Measurements from ENCODE around the gene GAD2. TPM values are rescaled to one million over a fixed set of nuclear protein-coding genes. Genes with fewer than 3 reads are reported as not detected.

GAD2 gene
- polyA plus RNA-seq, 1 of the 3 experiments (the other 2 are of a cell fraction) = not detected

- no peaks in the 10 kb centered on the region for H3F3A ChIP-seq (replicated peaks; ENCODE audit: insufficient read depth)
- H3K27me3 ChIP-seq (ENCODE audit: insufficient read depth) = no peaks in the 10 kb centered on the region
- ChIA-PET POLR2A (no interaction called here), CTCF (no interaction called here)
- WGBS (ENCODE audit: low lambda C conversion rate) = 6% methylated on average over 5 of the region's 5 CpGs
- no peak overlapping the region for H3K4me3 ChIP-seq (ENCODE audit: low read depth in 2 of 2, low read length in 1 of 2)
- TF ChIP-seq, protein P1, sequence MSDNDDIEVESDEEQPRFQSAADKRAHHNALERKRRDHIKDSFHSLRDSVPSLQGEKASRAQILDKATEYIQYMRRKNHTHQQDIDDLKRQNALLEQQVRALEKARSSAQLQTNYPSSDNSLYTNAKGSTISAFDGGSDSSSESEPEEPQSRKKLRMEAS (IDR thresholded peaks at IDR 0.05; ENCODE audit: low read depth) = no peak
- no peak for TF ChIP-seq IRF3 (IDR thresholded peaks at IDR 0.05; ENCODE audit: low read depth, low read length)
- TF ChIP-seq, protein P2, sequence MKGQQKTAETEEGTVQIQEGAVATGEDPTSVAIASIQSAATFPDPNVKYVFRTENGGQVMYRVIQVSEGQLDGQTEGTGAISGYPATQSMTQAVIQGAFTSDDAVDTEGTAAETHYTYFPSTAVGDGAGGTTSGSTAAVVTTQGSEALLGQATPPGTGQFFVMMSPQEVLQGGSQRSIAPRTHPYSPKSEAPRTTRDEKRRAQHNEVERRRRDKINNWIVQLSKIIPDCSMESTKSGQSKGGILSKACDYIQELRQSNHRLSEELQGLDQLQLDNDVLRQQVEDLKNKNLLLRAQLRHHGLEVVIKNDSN (IDR thresholded peaks at IDR 0.05; ENCODE audit: borderline replicate concordance, low read depth) = no peak
- DNase-seq = no peak
- no peak overlapping the region for H3K27ac ChIP-seq (ENCODE audit: low read depth in 2 of 2, low read length in 1 of 2)
- H3K9me3 ChIP-seq = no peaks in the 10 kb centered on the region
- no peaks in the 10 kb centered on the region for H3K4me1 ChIP-seq (ENCODE audit: control insufficient read depth in 1 of 2, insufficient read depth in 2 of 2, low read depth in 1 of 2, low read length in 1 of 2)
- no peak overlapping the region for H3K4me2 ChIP-seq
- H3K9ac ChIP-seq = no peak overlapping the region
- H2AFZ ChIP-seq (ENCODE audit: low read depth) = no peak overlapping the region
- H3K36me3 ChIP-seq (replicated peaks in 1 of 2; ENCODE audit: control insufficient read depth in 1 of 2, insufficient read depth in 2 of 2, low read length in 1 of 2) = no peaks in the 10 kb centered on the region
- no peaks in the 10 kb centered on the region for H3K79me2 ChIP-seq (ENCODE audit: insufficient read depth)
- H3K9me2 ChIP-seq = no peaks in the 10 kb centered on the region
- H4K20me1 ChIP-seq (ENCODE audit: insufficient read depth) = no peaks in the 10 kb centered on the region
These were observed 26.3 kb downstream of the GAD2 start for GRCh38 chr10:26242706-26243350.

DNA sequence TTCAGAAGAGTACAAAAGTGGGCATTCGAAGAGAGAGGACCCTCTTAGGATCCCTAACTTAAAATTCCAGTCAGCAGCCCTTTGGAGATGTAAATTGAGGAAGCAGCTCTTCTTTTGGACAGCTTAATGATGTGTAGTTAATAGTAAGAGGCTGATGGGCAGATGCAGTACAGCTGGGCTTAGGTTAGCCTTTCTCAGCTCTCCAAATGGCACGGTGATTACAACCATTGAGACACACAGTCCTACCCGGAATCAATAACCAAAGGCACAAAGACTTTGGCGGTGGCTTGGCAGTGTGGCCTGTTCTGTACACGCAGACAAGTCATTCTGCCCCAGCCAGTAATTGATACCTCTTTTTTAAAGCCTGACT lies 26.8 kb downstream of the GAD2 start:
- POLR2A ChIA-PET = no interaction called here
- no peaks in the 10 kb centered on the region for H3F3A ChIP-seq (replicated peaks; ENCODE audit: insufficient read depth)
- H3K9ac ChIP-seq = no peak overlapping the region
- no peak overlapping the region for H3K4me2 ChIP-seq
- no peaks in the 10 kb centered on the region for H3K4me1 ChIP-seq (ENCODE audit: control insufficient read depth in 1 of 2, insufficient read depth in 2 of 2, low read depth in 1 of 2, low read length in 1 of 2)
- H3K9me2 ChIP-seq = no peaks in the 10 kb centered on the region
- H2AFZ ChIP-seq (ENCODE audit: low read depth) = no peak overlapping the region
- H3K79me2 ChIP-seq (ENCODE audit: insufficient read depth) = no peaks in the 10 kb centered on the region
- no peaks in the 10 kb centered on the region for H3K9me3 ChIP-seq
- no peaks in the 10 kb centered on the region for H3K36me3 ChIP-seq (replicated peaks in 1 of 2; ENCODE audit: control insufficient read depth in 1 of 2, insufficient read depth in 2 of 2, low read length in 1 of 2)
- CTCF ChIA-PET = no interaction called here
- H3K27ac ChIP-seq (ENCODE audit: low read depth in 2 of 2, low read length in 1 of 2) = no peak overlapping the region
- no peak overlapping the region for H3K4me3 ChIP-seq (ENCODE audit: low read depth in 2 of 2, low read length in 1 of 2)
- TF ChIP-seq, protein P3, sequence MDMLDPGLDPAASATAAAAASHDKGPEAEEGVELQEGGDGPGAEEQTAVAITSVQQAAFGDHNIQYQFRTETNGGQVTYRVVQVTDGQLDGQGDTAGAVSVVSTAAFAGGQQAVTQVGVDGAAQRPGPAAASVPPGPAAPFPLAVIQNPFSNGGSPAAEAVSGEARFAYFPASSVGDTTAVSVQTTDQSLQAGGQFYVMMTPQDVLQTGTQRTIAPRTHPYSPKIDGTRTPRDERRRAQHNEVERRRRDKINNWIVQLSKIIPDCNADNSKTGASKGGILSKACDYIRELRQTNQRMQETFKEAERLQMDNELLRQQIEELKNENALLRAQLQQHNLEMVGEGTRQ (IDR thresholded peaks at IDR 0.05; ENCODE audit: borderline replicate concordance, low read depth, low read length) = no peak
- TF ChIP-seq GATA2 (CRISPR knock-in tag; IDR thresholded peaks at IDR 0.05) = no peak
- no peak for TF ChIP-seq TAF1 (IDR thresholded peaks at IDR 0.05; ENCODE audit: borderline replicate concordance, low read depth, low read length)
- TF ChIP-seq CHD2 (IDR thresholded peaks at IDR 0.05; ENCODE audit: low read length, partially characterized antibody) = no peak
- TF ChIP-seq TCF12 (IDR thresholded peaks at IDR 0.05) = no peak
- TF ChIP-seq YY1 (IDR thresholded peaks at IDR 0.05; ENCODE audit: low read depth) = no peak
- no peak for TF ChIP-seq FOXM1 (IDR thresholded peaks at IDR 0.05; ENCODE audit: low read depth)
- no peak for TF ChIP-seq IRF3 (IDR thresholded peaks at IDR 0.05; ENCODE audit: low read depth, low read length)
- TF ChIP-seq, protein P2 (IDR thresholded peaks at IDR 0.05; ENCODE audit: borderline replicate concordance, low read depth) = no peak
- TF ChIP-seq ELF1 (IDR thresholded peaks at IDR 0.05) = no peak
- 2% methylated on average over 5 of the region's 5 CpGs for WGBS (ENCODE audit: low lambda C conversion rate)
- no peaks in the 10 kb centered on the region for H4K20me1 ChIP-seq (ENCODE audit: insufficient read depth)
- no peaks in the 10 kb centered on the region for H3K27me3 ChIP-seq (ENCODE audit: insufficient read depth)
- DNase-seq = no peak
